Left lung (tissue), 10 donors: Measurements from ENCODE around the gene UGT3A2. TPM values are rescaled to one million over a fixed set of nuclear protein-coding genes. Genes with fewer than 3 reads are reported as not detected.

Experiments used
- ATAC-seq: fragments of 200-7000 bp; cut with Tn5 transposase; one replicate; pipeline ENCODE4 v1.9.1; 2020; ENCODE audit warnings: moderate library complexity
- DNase-seq, 4 donors: peaks; one replicate each; pipeline ENCODE4 v3.0.0-alpha.2; 2013 to 2020
- H3K27ac ChIP-seq, 2 donors: fragments of 200-600 bp; sonication (generic) in 1 of 2; one replicate each; pipeline versions ENCODE4 v1.5.0 to v1.8.0; 2020 to 2021
- H3K27me3 ChIP-seq, 2 donors: fragments of 200-600 bp; sonication (generic) in 1 of 2; one replicate each; pipeline versions ENCODE4 v1.5.0 to v1.8.0; 2020 to 2021
- H3K36me3 ChIP-seq, 2 donors: fragments of 200-600 bp; sonication (generic) in 1 of 2; one replicate each; pipeline versions ENCODE4 v1.5.0 to v1.8.0; 2020 to 2021
- H3K4me1 ChIP-seq, 2 donors: fragments of 200-600 bp; one replicate each; pipeline ENCODE4 v1.8.0; 2021
- H3K4me3 ChIP-seq, 2 donors: fragments of 200-600 bp; sonication (generic) in 1 of 2; one replicate each; pipeline versions ENCODE4 v1.5.0 to v1.8.0; 2020 to 2021; ENCODE audit warnings: mild to moderate bottlenecking in 1 of 2
- H3K9me3 ChIP-seq, 2 donors: fragments of 200-600 bp; sonication (generic) in 1 of 2; one replicate each; pipeline versions ENCODE4 v1.5.0 to v1.8.0; 2020 to 2021
- CTCF ChIP-seq, 2 donors: fragments of 200-600 bp; sonication (generic) in 1 of 2; IDR thresholded peaks; one replicate each; pipeline versions ENCODE4 v1.5.0 to v1.8.0; 2021; ENCODE audit warnings: antibody characterized with exemption in 2 of 2
- intact Hi-C, 2 donors: fragments of 100-400 bp; cut with DNase I; formaldehyde crosslinking; loops; one replicate each; pipeline versions ENCODE4 v1.11.2 to v1.14.2; 2022
- polyA plus RNA-seq, 6 donors: library from polyadenylated mRNA; unstranded; fragments of 120-200 nt; gene quantifications; one replicate each; pipeline ENCODE4 v1.2.1, GENCODE V29; 2013; ENCODE audit not compliant: insufficient read length in 6 of 6
- total RNA-seq, 2 donors: library from RNA; stranded (reverse); fragmentation: NEBNext Ultra II Directional; extraction: Animal tissue kit (Norgen Biotek cat#: 25700); gene quantifications; one replicate each; pipeline ENCODE4 v1.2.1, GENCODE V29; 2021
- donor health status: DM: no; HTN: yes; CAD: no.
- donor health status: DM: no; HTN: no; CAD: no.

The UGT3A2 gene
- total and polyA plus RNA-seq, 8 donors, result 0.09 to 0.31 (median 0.24) TPM; not detected in 1

GRCh38 chr5:35999547-35999946 lies 67.1 kb downstream of the UGT3A2 start:
- H3K9me3 ChIP-seq, result no peaks in the 10 kb centered on the region
- no peak for TF ChIP-seq CTCF (IDR thresholded peaks at IDR 0.05)
- ATAC-seq (no peak), DNase-seq (no peak)
- H3K4me1 ChIP-seq, result no peaks in the 10 kb centered on the region
- H3K4me3 ChIP-seq, result no peak overlapping the region
- no peaks in the 10 kb centered on the region for H3K36me3 ChIP-seq
- H3K27me3 ChIP-seq, result no peaks in the 10 kb centered on the region
- intact Hi-C loops, result no loop called here
- H3K27ac ChIP-seq, result no peak overlapping the region

DNA sequence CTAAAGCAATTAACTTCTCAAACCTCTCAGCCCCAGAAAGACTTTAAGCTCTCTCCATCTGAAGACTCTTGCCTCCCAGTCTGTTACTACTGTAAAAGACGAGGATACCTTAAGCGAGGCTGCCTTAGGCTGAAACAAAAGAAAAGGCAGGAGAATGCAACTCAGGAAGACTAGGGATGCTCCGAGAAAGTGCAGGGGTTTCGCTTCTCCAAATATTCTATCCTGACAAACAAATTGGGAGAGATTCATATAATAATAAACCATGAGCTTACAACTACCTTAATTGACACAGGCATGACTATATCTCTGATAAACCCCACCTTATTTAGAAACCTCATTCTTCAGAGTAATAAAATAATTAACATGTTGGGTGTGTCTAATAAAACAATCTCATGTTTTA lies 70.6 kb downstream of the UGT3A2 start:
- intact Hi-C loops, result no loop called here
- H3K4me1 ChIP-seq, result no peaks in the 10 kb centered on the region
- no peak overlapping the region for H3K4me3 ChIP-seq
- H3K27me3 ChIP-seq, result peaks cover 0 to 20% of the 10 kb centered on the region in 2 donors
- TF ChIP-seq CTCF (IDR thresholded peaks at IDR 0.05), result no peak
- DNase-seq (no peak), ATAC-seq (no peak)
- H3K27ac ChIP-seq, result no peak overlapping the region
- no peaks in the 10 kb centered on the region for H3K36me3 ChIP-seq
- no peaks in the 10 kb centered on the region for H3K9me3 ChIP-seq

DNA sequence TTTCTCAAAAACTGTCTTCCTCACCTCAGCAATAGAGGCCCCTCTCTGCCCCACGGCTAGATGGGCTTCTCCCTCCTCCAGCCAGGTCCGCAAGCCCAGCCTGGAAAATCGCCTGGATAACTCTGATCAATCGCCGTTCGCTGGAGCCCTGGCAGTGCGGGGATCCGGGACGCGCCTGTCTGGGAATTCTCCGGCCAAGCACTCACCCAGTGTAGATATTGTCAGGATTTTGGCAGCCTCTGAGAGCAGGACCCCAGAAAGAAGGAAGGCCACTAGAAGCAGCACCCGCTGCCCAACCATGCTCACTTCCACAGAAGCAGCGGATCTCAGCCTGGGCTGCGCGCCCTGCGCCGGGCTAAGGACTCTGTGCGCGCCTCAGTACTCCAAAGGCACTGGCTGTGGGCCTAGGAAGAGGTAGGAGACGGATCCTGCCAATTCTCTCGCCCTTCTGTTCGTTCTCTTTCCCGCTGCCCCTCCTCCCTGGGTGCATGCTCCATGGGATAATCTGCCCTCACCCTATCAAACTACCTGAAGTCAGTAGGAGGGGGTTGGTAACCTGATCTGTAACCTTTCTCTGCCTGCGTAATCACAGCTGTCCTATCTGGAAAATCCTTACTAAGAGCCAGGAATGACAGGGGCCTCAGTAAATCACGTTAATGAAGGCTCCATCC lies 75.6 kb downstream of the UGT3A2 start, which contains the start of gene UGT3A1:
UGT3A1 (minus strand) TSS at position 450 of the 671 bp plus-strand sequence; CDS start at position 300, 150 bp downstream.
- TF ChIP-seq CTCF (IDR thresholded peaks at IDR 0.05), result no peak
- Histone ChIP-seq H3K36me3 (no peaks in the 10 kb centered on the region), H3K4me3 (no peak within 1 kb of the TSS), H3K4me1 (no peaks in the 10 kb centered on the region), H3K27ac (no peak within 1 kb of the TSS), H3K27me3 (peaks cover 0 to 34% of the 10 kb centered on the region in 2 donors), H3K9me3 (no peaks in the 10 kb centered on the region)
- intact Hi-C loops, result no loop called here
- ATAC-seq, result no peak
- DNase-seq, result peak in 1 of 4 donors; percentile 5

DNA sequence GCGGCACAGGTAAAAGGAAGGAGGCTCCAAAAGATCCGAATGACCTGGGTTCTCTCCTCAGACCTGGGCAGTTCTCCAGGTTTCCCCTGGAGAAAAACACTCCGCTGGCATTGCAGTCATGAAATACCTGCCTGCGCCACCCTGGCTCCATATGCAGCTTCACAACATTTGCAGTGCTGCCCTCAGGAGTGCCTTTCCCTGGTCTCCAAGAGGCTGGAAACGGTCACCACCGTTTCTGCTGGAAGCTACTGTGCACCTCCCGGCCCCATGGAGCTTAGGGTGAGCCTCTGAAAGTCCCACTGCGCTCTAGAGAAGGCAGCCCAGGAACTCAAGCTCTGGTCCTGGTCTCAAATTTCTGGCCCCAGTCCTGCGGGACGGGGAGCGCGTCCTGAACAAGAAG lies 76.2 kb downstream of the UGT3A2 start:
- intact Hi-C loops, result no loop called here
- DNase-seq, result no peak
- no peak for ATAC-seq
- no peak for TF ChIP-seq CTCF (IDR thresholded peaks at IDR 0.05)
- H3K27ac ChIP-seq, result no peak overlapping the region
- H3K4me1 ChIP-seq, result no peaks in the 10 kb centered on the region
- no peaks in the 10 kb centered on the region for H3K36me3 ChIP-seq
- no peak overlapping the region for H3K4me3 ChIP-seq
- no peaks in the 10 kb centered on the region for H3K9me3 ChIP-seq
- peaks cover 0 to 34% of the 10 kb centered on the region in 2 donors for H3K27me3 ChIP-seq

GRCh38 chr5:35988529-35988928 lies 78.2 kb downstream of the UGT3A2 start:
- no peaks in the 10 kb centered on the region for H3K4me1 ChIP-seq
- ATAC-seq (no peak), DNase-seq (no peak)
- intact Hi-C loops, result no loop called here
- peaks cover 0 to 34% of the 10 kb centered on the region in 2 donors for H3K27me3 ChIP-seq
- no peak overlapping the region for H3K4me3 ChIP-seq
- no peak for TF ChIP-seq CTCF (IDR thresholded peaks at IDR 0.05)
- no peak overlapping the region for H3K27ac ChIP-seq
- no peaks in the 10 kb centered on the region for H3K9me3 ChIP-seq
- H3K36me3 ChIP-seq, result no peaks in the 10 kb centered on the region
